Measurements from ENCODE around the gene NUTM1. TPM values are rescaled to one million over a fixed set of nuclear protein-coding genes. Genes with fewer than 3 reads are reported as not detected.
"Not testable (repeated sequence)": the region's sequence is repeated elsewhere in the genome, so short reads cannot be mapped to it uniquely, and the experiment has no call there.

The NUTM1 gene
- total RNA-seq, 1 donor from 2014 or later, result not detected

GRCh38 chr15:34373951-34374350 lies 30.8 kb downstream of the NUTM1 start:
- no peak for DNase-seq (ENCODE audit: low read depth)

GRCh38 chr15:34374816-34375215 lies 31.7 kb downstream of the NUTM1 start:
- no peak overlapping the region for H3K4me3 ChIP-seq (ENCODE audit: low read depth, low read length)
- DNase-seq (ENCODE audit: low read depth), result no peak
- TF ChIP-seq, protein P1, sequence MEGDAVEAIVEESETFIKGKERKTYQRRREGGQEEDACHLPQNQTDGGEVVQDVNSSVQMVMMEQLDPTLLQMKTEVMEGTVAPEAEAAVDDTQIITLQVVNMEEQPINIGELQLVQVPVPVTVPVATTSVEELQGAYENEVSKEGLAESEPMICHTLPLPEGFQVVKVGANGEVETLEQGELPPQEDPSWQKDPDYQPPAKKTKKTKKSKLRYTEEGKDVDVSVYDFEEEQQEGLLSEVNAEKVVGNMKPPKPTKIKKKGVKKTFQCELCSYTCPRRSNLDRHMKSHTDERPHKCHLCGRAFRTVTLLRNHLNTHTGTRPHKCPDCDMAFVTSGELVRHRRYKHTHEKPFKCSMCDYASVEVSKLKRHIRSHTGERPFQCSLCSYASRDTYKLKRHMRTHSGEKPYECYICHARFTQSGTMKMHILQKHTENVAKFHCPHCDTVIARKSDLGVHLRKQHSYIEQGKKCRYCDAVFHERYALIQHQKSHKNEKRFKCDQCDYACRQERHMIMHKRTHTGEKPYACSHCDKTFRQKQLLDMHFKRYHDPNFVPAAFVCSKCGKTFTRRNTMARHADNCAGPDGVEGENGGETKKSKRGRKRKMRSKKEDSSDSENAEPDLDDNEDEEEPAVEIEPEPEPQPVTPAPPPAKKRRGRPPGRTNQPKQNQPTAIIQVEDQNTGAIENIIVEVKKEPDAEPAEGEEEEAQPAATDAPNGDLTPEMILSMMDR (conservative IDR thresholded peaks at IDR 0.05; ENCODE audit: low read depth, low read length), result no peak

More at GRCh38 chr15:34373951-34374350, 30.8 kb downstream of the NUTM1 start:
- no peak overlapping the region for H3K4me3 ChIP-seq (ENCODE audit: low read depth, low read length)
- TF ChIP-seq, protein P1 (conservative IDR thresholded peaks at IDR 0.05; ENCODE audit: low read depth, low read length), result no peak

- not testable (repeated sequence) for DNase-seq (ENCODE audit: low read depth); H3K4me3 ChIP-seq (ENCODE audit: low read depth, low read length)
Observed at GRCh38 chr15:34375541-34375940, 32.4 kb downstream of the NUTM1 start.

- TF ChIP-seq, protein P1 (conservative IDR thresholded peaks at IDR 0.05; ENCODE audit: low read depth, low read length), result no peak
- H3K4me3 ChIP-seq (ENCODE audit: low read depth, low read length), result no peak overlapping the region
- no peak for DNase-seq (ENCODE audit: low read depth)
Observed at GRCh38 chr15:34376856-34377255, 33.7 kb downstream of the NUTM1 start.

DNA sequence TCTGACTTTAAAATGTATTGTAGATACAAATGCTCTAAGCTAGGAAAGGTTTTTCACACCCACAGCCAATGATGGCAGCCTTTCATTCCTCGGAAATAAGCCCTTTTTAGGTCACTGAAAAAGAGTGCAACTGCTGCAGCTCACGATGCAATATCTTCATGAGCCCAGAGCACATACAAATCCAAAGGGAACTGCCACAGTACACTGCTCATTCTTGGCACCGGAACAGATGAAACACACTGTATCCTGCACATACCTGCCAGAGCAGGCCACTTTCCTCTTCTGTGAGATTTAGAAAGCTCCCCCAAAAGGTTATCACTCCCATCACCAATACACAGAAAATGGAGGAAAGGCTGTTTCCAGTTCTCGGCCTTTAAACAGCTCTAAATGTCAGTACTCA lies 37.4 kb downstream of the NUTM1 start:
- not testable (repeated sequence) for DNase-seq (ENCODE audit: low read depth); H3K4me3 ChIP-seq (ENCODE audit: low read depth, low read length)

DNA sequence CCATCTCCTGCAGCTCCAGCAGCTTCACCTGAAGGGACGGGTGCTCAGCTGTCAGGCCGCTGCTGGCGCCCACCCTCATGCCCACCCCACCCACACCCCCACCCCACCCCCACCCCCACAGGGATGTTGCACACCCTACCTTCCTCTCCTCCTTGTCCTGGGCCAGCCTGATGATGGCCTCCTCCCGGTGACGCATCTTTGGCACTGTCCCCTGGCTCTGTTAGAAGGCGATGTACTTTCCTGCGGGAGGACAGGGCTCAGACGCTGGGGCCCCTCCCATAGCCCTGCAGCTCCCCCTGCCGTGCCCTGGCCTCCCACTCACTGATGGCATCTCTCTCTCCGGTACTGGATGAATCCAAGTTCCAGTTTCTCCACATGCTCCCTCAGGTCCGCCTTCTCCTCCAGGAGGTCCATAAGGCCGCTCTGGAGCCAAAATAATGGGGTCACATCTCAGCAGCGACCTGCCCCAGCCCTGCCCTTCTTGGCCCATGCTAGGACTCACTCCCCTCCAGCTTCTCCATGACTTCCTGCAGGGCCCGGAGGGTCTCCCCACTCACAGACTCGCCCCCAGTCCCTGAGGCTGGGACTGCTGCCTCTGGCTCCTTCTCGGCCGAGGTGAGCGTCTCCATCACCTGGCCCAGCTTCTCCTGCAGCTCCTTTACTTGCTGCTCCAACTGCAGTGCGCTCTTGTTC lies 38.9 kb downstream of the NUTM1 start:
- not testable (repeated sequence) for DNase-seq (ENCODE audit: low read depth)

DNA sequence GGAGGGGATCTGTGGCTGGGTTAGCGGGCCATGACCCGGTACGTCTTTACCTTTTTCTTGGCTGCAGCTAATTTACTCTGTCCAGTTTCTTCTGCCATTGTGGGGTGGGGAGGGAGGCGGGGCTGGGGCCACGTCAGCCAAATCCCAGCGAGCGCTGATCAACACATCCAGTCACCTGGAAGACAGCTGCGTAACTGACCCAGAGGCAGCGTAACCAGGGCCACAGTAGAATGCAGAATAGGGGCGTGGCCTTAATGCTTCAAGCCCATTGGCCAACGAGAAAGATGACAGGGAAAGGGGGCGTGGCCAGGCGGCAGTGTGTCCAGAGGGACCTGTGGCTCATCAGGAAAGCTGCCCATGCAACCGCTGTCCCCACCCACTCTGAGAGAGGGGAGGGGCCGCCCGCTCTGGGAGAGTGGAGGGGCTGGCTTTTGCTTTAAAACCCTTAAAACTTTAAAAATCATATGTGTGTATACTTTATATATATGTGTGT lies 46.5 kb downstream of the NUTM1 start:
- not testable (repeated sequence) for H3K4me3 ChIP-seq (ENCODE audit: low read depth, low read length); DNase-seq (ENCODE audit: low read depth)

More for the DNA sequence above, 38.9 kb downstream of the NUTM1 start:
- not testable (repeated sequence) for H3K4me3 ChIP-seq (ENCODE audit: low read depth, low read length)

GRCh38 chr15:34392981-34393380 lies 49.9 kb downstream of the NUTM1 start:
- not testable (repeated sequence) for DNase-seq (ENCODE audit: low read depth); H3K4me3 ChIP-seq (ENCODE audit: low read depth, low read length)

GRCh38 chr15:34397637-34398259 lies 54.6 kb downstream of the NUTM1 start:
- DNase-seq (ENCODE audit: low read depth); H3K4me3 ChIP-seq (ENCODE audit: low read depth, low read length): not testable (repeated sequence)

DNA sequence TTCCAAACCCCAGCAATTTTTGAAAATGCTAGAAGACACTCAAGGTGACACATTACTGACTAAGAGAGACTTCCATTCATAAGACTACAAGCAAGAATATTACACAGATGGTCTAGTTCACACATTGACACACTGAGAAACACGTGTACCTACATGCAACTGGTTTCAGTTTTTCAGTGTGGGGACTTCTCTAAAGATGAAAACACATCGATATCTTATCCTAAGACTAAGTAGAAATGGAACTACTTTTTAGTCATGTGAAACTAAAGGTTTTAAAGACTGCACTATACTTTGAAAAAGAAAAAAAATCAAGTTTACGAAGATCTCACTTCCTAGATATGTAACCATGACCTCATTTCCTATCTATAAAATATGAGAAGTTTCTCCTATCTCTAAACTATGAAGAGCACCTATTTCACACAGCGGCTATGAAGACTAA lies 60.1 kb downstream of the NUTM1 start:
- H3K4me3 ChIP-seq (ENCODE audit: low read depth, low read length); DNase-seq (ENCODE audit: low read depth): not testable (repeated sequence)

- DNase-seq (ENCODE audit: low read depth); H3K4me3 ChIP-seq (ENCODE audit: low read depth, low read length): not testable (repeated sequence)
Observed at GRCh38 chr15:34403899-34404298, 60.8 kb downstream of the NUTM1 start.

Other genes with a start within 250 kb of the NUTM1 start
- gene EMC7, start 241.5 kb upstream of the NUTM1 start, total RNA-seq, result 37.4 and 49.1 TPM in 2 replicates
- 0.40 and 0.43 TPM in 2 replicates for gene PGBD4, start 241.2 kb upstream of the NUTM1 start, total RNA-seq
- 35.5 and 49.3 TPM in 2 replicates for gene KATNBL1, start 133.2 kb upstream of the NUTM1 start, total RNA-seq
- 221 and 224 TPM in 2 replicates for gene EMC4, start 118.3 kb upstream of the NUTM1 start, total RNA-seq
- 4.8 and 8.3 TPM in 2 replicates for gene SLC12A6, start 5.5 kb upstream of the NUTM1 start, total RNA-seq
- 319 TPM in 2 replicates for gene NOP10, start 179 bp upstream of the NUTM1 start, total RNA-seq
- gene LPCAT4, start 23.9 kb downstream of the NUTM1 start, total RNA-seq, result 13.2 and 33.2 TPM in 2 replicates
- 5.8 and 14.3 TPM in 2 replicates for gene GOLGA8A, start 94.5 kb downstream of the NUTM1 start, total RNA-seq
- 20.4 and 56.4 TPM in 2 replicates for gene GOLGA8B, start 240.3 kb downstream of the NUTM1 start, total RNA-seq